Thymus (tissue), 11 donors: ENCODE data around the gene SEPTIN11. TPM values are rescaled to one million over a fixed set of nuclear protein-coding genes. Genes with fewer than 3 reads are reported as not detected.
"Not testable (repeated sequence)": the region's sequence is repeated elsewhere in the genome, so short reads cannot be mapped to it uniquely, and the experiment has no call there.

Experiments
- DNase-seq, 9 donors: peaks; one replicate each; pipeline ENCODE4 v3.0.0-alpha.2; 2013; ENCODE audit warnings: low spot score in 9 of 9, low read depth in 6 of 9, missing footprints in 1 of 9
- H3K27ac ChIP-seq, 2 donors: one replicate each; pipeline ENCODE4 v1.5.1; 2013; ENCODE audit warnings: control low read depth in 1 of 2, low read depth in 1 of 2, low read length in 1 of 2, mild to moderate bottlenecking in 1 of 2, moderate library complexity in 1 of 2
- H3K27me3 ChIP-seq, 2 donors: one replicate each; pipeline ENCODE4 v1.5.1; 2013; ENCODE audit warnings: low read length in 1 of 2; ENCODE audit not compliant: control insufficient read depth in 2 of 2, insufficient read depth in 1 of 2
- H3K36me3 ChIP-seq, 2 donors: one replicate each; pipeline ENCODE4 v1.5.1; 2013; ENCODE audit warnings: low read length in 1 of 2, mild to moderate bottlenecking in 1 of 2, moderate library complexity in 1 of 2; ENCODE audit not compliant: control insufficient read depth in 2 of 2, insufficient read depth in 2 of 2
- H3K4me1 ChIP-seq, 2 donors: one replicate each; pipeline ENCODE4 v1.5.1; 2013; ENCODE audit warnings: low read length in 2 of 2; ENCODE audit not compliant: control insufficient read depth in 2 of 2, insufficient read depth in 2 of 2
- H3K4me3 ChIP-seq, 2 donors: one replicate each; pipeline ENCODE4 v1.5.1; 2013; ENCODE audit warnings: low read length in 2 of 2, control low read depth in 1 of 2, mild to moderate bottlenecking in 1 of 2
- H3K9me3 ChIP-seq, 2 donors: one replicate each; pipeline ENCODE4 v1.5.1; 2013; ENCODE audit warnings: low read length in 1 of 2, mild to moderate bottlenecking in 1 of 2; ENCODE audit not compliant: control insufficient read depth in 2 of 2, insufficient read depth in 1 of 2
- WGBS: extraction: QIAGEN DNeasy Blood & Tissue Kit; methylation state at CpG from one replicate; pipeline ENCODE4 v1.1.7; 2013; 5-methylcytosine and 5-hydroxymethylcytosine counted together
- polyA plus RNA-seq: library from polyadenylated mRNA; stranded (reverse); fragments of 200-250 nt; gene quantifications from one replicate; pipeline ENCODE4 v1.2.3, GENCODE V29; 2013
- total RNA-seq: library from RNA; stranded (reverse); fragments of 120-200 nt; gene quantifications from one replicate; pipeline ENCODE4 v1.2.4, GENCODE V29; 2013
- donor health status: healthy.

The SEPTIN11 gene
- total and polyA plus RNA-seq, 2 donors, result 21.6 to 26.9 TPM

- no peak overlapping the region for H3K27ac ChIP-seq
- WGBS, result 98% methylated on average over 4 of the region's 4 CpGs
- H3K27me3 ChIP-seq, result no peaks in the 10 kb centered on the region
- no peak for DNase-seq
- no peak overlapping the region for H3K4me3 ChIP-seq
- no peaks in the 10 kb centered on the region for H3K36me3 ChIP-seq
- H3K4me1 ChIP-seq, result peaks cover 0 to 3% of the 10 kb centered on the region in 2 donors
- no peaks in the 10 kb centered on the region for H3K9me3 ChIP-seq
Observed at GRCh38 chr4:76957004-76957738, 7.6 kb downstream of the SEPTIN11 start.

DNA sequence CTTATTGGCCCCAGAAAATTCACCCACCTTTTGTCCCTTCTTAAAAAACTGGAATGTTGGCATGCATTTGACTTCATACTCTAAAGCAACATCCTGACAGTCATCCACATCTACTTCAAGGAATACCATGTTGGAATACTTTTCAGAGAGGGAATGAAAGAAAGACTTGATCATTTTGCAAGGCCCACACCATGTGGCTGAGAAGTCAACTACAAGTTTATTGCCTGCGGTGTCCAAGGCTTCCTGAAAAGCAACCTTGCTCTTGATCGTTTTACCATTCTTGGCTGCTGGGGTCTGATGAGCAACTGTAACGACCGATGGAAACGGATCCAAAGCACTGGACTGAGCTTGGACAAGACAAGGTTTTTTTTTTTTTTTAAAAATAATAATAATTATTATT is 9.3 kb downstream of the SEPTIN11 start:
- no peak overlapping the region for H3K27ac ChIP-seq
- H3K36me3 ChIP-seq, result no peaks in the 10 kb centered on the region
- H3K4me3 ChIP-seq, result no peak overlapping the region
- no peaks in the 10 kb centered on the region for H3K9me3 ChIP-seq
- peaks cover 0 to 3% of the 10 kb centered on the region in 2 donors for H3K4me1 ChIP-seq
- H3K27me3 ChIP-seq, result no peaks in the 10 kb centered on the region
- DNase-seq, result no peak
- 97% methylated on average over 5 of the region's 5 CpGs for WGBS

DNA sequence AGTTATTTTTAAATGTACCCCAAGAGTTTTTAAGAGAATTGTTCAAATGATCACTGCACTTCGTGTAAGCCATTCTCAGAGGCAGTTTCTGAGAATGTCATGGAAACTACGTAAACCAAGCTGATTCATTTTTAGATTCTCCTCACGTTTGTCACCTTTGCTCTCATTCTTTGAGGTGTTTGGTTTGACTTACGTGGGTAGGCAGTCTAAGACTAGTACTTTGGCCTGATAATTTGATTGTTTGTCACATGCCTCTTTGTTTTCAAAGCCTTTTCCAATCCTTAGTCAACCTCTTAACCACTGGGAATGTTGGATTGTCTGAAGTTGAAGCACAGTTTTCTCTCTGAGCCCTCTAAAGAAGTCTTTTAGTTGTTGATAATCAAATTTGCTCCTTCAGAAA is 10.5 kb downstream of the SEPTIN11 start:
- WGBS, result 79% methylated on average over 4 of the region's 4 CpGs
- H3K36me3 ChIP-seq, result no peaks in the 10 kb centered on the region
- no peaks in the 10 kb centered on the region for H3K9me3 ChIP-seq
- no peak overlapping the region for H3K4me3 ChIP-seq
- DNase-seq, result peak in 1 of 9 donors; percentile 25
- no peaks in the 10 kb centered on the region for H3K27me3 ChIP-seq
- no peak overlapping the region for H3K27ac ChIP-seq
- H3K4me1 ChIP-seq, result peaks cover 0 to 3% of the 10 kb centered on the region in 2 donors

DNA sequence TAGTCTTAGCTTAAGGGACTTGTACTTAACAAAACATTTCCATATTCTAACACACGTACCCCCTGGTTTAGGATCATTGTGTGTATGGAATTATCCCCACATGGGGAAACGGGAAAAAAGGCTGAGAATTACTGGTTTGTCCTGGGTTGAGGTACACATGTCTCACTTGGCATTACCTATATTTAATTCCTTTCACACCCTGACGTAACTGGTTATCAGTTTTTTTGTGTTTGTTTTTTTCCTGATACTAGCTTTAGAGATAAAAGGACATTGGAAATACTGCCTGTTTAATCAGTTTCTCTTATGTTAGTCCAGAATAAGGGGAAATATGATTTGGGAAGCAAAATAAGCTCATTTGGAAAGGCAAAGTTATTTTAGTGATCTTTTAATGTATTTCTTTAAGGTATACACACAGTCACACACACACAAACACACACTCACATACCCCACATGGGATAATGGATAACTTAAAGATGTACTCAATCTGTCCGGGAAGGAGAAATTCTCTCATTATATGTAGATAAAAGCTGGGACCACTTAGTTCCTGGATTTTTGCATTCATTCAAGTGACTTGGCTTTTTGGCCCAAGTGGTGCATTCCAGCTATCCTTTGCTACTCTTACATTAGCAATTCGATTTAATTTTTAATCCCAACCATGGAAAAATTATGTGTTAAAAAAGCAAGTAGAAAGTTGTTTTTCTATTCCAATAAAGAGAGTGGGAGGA is 13.0 kb downstream of the SEPTIN11 start:
- Histone ChIP-seq H3K4me1 (peaks cover 0 to 3% of the 10 kb centered on the region in 2 donors), H3K27me3 (no peaks in the 10 kb centered on the region), H3K27ac (no peak overlapping the region), H3K9me3 (no peaks in the 10 kb centered on the region), H3K4me3 (no peak overlapping the region), H3K36me3 (no peaks in the 10 kb centered on the region)
- WGBS, result 97% methylated on average over 5 of the region's 5 CpGs
- DNase-seq, result no peak

DNA sequence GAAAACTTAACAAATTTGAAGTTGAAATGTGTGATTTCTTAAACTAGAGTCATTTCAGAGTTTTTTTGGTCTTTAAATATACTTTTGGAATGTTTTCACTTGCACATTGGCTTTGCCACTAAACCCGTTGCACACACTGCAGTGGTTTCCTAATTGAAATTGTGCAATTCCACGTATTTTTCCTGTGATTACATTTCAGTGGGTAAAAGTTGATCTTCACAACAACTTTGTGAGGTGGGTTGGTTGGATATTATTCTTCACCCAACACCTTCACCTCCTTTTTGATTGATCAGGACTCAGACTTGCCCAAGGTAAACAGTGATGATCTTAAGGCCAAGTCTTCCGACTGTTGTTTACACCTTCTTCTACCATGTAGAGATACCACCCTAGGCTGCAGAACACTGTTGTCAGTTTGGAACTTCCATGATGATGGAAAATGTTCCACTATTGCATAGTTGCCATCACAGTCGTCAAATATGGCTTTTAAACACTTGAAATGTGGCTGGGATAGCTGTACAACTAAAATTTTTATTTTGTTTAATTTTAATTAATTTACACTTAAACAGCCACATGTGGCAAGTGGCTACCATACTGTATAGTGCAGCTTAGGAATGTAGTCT is 13.7 kb downstream of the SEPTIN11 start:
- H3K4me1 ChIP-seq, result peaks cover 0 to 3% of the 10 kb centered on the region in 2 donors
- H3K27me3 ChIP-seq, result no peaks in the 10 kb centered on the region
- H3K36me3 ChIP-seq, result no peaks in the 10 kb centered on the region
- WGBS, result 95% methylated on average over 4 of the region's 4 CpGs
- H3K27ac ChIP-seq, result no peak overlapping the region
- DNase-seq, result no peak
- no peaks in the 10 kb centered on the region for H3K9me3 ChIP-seq
- no peak overlapping the region for H3K4me3 ChIP-seq

- not testable (repeated sequence) for DNase-seq, H3K27ac ChIP-seq, H3K4me3 ChIP-seq, H3K27me3 ChIP-seq, H3K4me1 ChIP-seq, H3K36me3 ChIP-seq, H3K9me3 ChIP-seq
- WGBS, result 98% methylated on average over 1 of the region's 1 CpG
Observed at GRCh38 chr4:76963927-76964326, 14.4 kb downstream of the SEPTIN11 start.

GRCh38 chr4:76964769-76965168 is 15.2 kb downstream of the SEPTIN11 start:
- Histone ChIP-seq H3K4me1 (peaks cover 0 to 3% of the 10 kb centered on the region in 2 donors), H3K4me3 (no peak overlapping the region), H3K27me3 (no peaks in the 10 kb centered on the region), H3K27ac (no peak overlapping the region), H3K36me3 (no peaks in the 10 kb centered on the region), H3K9me3 (no peaks in the 10 kb centered on the region)
- no peak for DNase-seq
- WGBS, result 11% methylated on average over 1 of the region's 1 CpG

DNA sequence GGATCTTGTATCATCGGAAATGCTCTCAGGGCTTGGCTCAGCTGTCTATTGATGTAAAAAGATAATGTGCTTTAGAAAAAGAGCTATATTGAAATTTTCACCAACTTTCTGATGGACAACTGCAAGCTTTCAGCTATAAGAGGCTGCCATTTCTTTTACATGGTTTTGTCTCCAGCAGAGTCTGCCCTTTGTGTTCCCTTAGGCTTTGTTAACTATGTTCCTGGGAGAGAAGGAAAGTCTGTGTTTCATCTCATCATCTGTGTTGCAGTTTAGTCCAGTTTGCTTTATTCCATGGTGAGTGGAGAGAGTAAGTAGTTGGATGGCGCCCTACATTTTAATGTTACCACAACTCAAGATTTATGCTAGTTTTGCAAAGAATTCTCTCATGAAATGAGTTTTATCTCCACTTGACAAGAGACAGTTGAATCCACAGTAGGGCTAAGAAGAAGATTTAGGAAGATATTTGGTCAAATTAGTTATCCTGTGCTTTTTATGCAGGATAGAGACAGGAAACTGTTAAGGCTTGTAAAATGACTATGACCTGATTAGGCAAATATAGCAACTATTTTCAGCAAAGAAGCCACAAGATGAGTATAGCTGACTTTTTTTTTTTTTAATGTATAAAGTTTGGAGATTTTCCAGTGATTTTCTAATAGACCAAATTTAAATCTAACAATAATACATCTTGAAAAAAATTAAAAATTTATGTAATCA is 16.5 kb downstream of the SEPTIN11 start:
- Histone ChIP-seq H3K36me3 (no peaks in the 10 kb centered on the region), H3K27me3 (no peaks in the 10 kb centered on the region), H3K4me3 (no peak overlapping the region), H3K4me1 (no peaks in the 10 kb centered on the region), H3K27ac (no peak overlapping the region), H3K9me3 (no peaks in the 10 kb centered on the region)
- over 99% methylated on average over 2 of the region's 2 CpGs for WGBS
- no peak for DNase-seq

DNA sequence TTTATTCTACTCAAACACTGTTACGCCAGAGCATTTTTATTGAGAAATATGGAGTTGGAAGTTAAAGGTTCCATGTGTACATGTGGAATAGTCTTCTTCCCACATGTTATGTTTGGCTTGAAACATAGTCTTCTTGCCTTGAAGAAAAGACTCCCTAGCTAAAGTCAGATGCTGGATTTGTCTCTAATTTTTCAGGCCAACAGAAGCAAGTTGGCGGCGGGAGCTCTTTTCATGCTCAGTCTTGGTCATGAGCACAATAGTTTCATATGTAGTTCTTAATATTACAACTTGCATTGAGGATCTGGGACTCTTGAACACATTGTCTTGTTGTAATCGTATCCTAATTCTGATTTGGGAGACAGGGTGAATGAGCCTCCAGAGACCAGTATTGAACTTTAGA is 19.4 kb downstream of the SEPTIN11 start:
- Histone ChIP-seq H3K36me3 (no peaks in the 10 kb centered on the region), H3K4me3 (no peak overlapping the region), H3K27me3 (no peaks in the 10 kb centered on the region), H3K27ac (no peak overlapping the region), H3K4me1 (no peaks in the 10 kb centered on the region), H3K9me3 (no peaks in the 10 kb centered on the region)
- no peak for DNase-seq
- WGBS, result 95% methylated on average over 4 of the region's 4 CpGs
